Fibroblast of lung (primary cell): ENCODE results near the gene DNAJB13. TPM values are rescaled to one million over a fixed set of nuclear protein-coding genes. Genes with fewer than 3 reads are reported as not detected.

Experiments
- DNase-seq, 2 donors: peaks; one replicate each; pipeline versions ENCODE4 v3.0.0 to v3.0.0-alpha.2; 2010; ENCODE audit warnings: low read depth in 2 of 2
- H2AFZ ChIP-seq: 2 replicates; pipeline ENCODE4 v1.5.1; 2012; ENCODE audit warnings: low read length, control low read depth, inconsistent platforms
- H3K27ac ChIP-seq: 2 replicates; pipeline ENCODE4 v1.5.1; 2011; ENCODE audit warnings: low read length, control low read depth; ENCODE audit not compliant: insufficient read depth
- H3K27me3 ChIP-seq: 2 replicates; pipeline ENCODE4 v1.5.1; 2011; ENCODE audit warnings: mild to moderate bottlenecking, low read length; ENCODE audit not compliant: control insufficient read depth, insufficient read depth
- H3K36me3 ChIP-seq: 2 replicates; pipeline ENCODE4 v1.5.1; 2011; ENCODE audit warnings: low read length; ENCODE audit not compliant: control insufficient read depth, insufficient read depth
- H3K4me1 ChIP-seq: 2 replicates; pipeline ENCODE4 v1.5.1; 2011; ENCODE audit warnings: low read length; ENCODE audit not compliant: control insufficient read depth, insufficient read depth; ENCODE audit errors: extremely low read depth
- H3K4me2 ChIP-seq: 2 replicates; pipeline ENCODE4 v1.5.1; 2011; ENCODE audit warnings: low read length, control low read depth; ENCODE audit not compliant: insufficient read depth; ENCODE audit errors: extremely low read depth
- H3K4me3 ChIP-seq, 4 experiments: fragments of 200-600 bp in 1 of 4; sonication (generic) in 1 of 4; replicated peaks in 1 of 4; 2 replicates each; pipeline ENCODE4 v1.5.1; 2011 to 2016; ENCODE audit warnings: low read length in 4 of 4, low read depth in 3 of 4, mild to moderate bottlenecking in 3 of 4, control low read depth in 2 of 4, inconsistent platforms in 1 of 4, mixed read lengths in 1 of 4; ENCODE audit not compliant: insufficient read depth in 1 of 4; ENCODE audit errors: control extremely low read depth in 1 of 4
- H3K79me2 ChIP-seq: 2 replicates; pipeline ENCODE4 v1.5.1; 2012; ENCODE audit warnings: mild to moderate bottlenecking, low read length, inconsistent platforms; ENCODE audit not compliant: control insufficient read depth, insufficient read depth
- H3K9ac ChIP-seq: 2 replicates; pipeline ENCODE4 v1.5.1; 2011; ENCODE audit warnings: mild to moderate bottlenecking, low read length, control low read depth; ENCODE audit not compliant: insufficient read depth
- H3K9me3 ChIP-seq: 2 replicates; pipeline ENCODE4 v1.5.1; 2012; ENCODE audit warnings: low read depth, low read length; ENCODE audit not compliant: control insufficient read depth, insufficient read depth
- H4K20me1 ChIP-seq: 2 replicates; pipeline ENCODE4 v1.5.1; 2011; ENCODE audit warnings: low read length; ENCODE audit not compliant: control insufficient read depth, insufficient read depth; ENCODE audit errors: extremely low read depth
- CTCF ChIP-seq, 2 donors: IDR thresholded peaks in 1 of 2; conservative IDR thresholded peaks in 1 of 2; 1 replicate in 1 of 2; 2 replicates in 1 of 2; pipeline ENCODE4 v1.5.1; 2011 to 2012; ENCODE audit warnings: low read length in 2 of 2, control low read depth in 1 of 2, inconsistent platforms in 1 of 2, low read depth in 1 of 2, mild to moderate bottlenecking in 1 of 2
- EZH2 ChIP-seq: IDR thresholded peaks from 2 replicates; pipeline ENCODE4 v1.5.1; 2012; ENCODE audit warnings: low read length, control low read depth, mild to moderate bottlenecking; ENCODE audit errors: missing control alignments
- polyA plus RNA-seq, 2 donors: library from polyadenylated mRNA; depleted of rRNA in 1 of 2; stranded (reverse) in 1 of 2; unstranded in 1 of 2; fragments of >200 nt; gene quantifications; 2 replicates each; pipeline ENCODE4 v1.2.1, GENCODE V29; 2011 to 2012; ENCODE audit warnings: missing spikeins in 1 of 2
- total RNA-seq: library from RNA; depleted of rRNA; stranded (reverse); fragments of >200 nt; gene quantifications from 2 replicates; pipeline ENCODE4 v1.2.1, GENCODE V29; 2014

The DNAJB13 gene
- total and polyA plus RNA-seq, 2 donors (not counting 1 experiment from before 2014, with no cell fraction given) = 0.10 to 0.17 TPM

GRCh38 chr11:73946798-73947458 is 3.9 kb upstream of the DNAJB13 start:
- H3K27me3 ChIP-seq = no peaks in the 10 kb centered on the region

GRCh38 chr11:73949246-73949645 is 1.6 kb upstream of the DNAJB13 start:
- TF ChIP-seq CTCF (conservative IDR thresholded peaks at IDR 0.05 in 1 of 2, IDR thresholded peaks at IDR 0.05 in 1 of 2; ENCODE audit: low read depth in 1 of 2, low read length in 2 of 2) = no peak
- TF ChIP-seq EZH2 = no peak
- no peak overlapping the region for H3K4me2 ChIP-seq

More at GRCh38 chr11:73946798-73947458, 3.9 kb upstream of the DNAJB13 start:
- Histone ChIP-seq H3K4me2 (no peak overlapping the region), H4K20me1 (no peaks in the 10 kb centered on the region), H3K9me3 (no peaks in the 10 kb centered on the region), H3K9ac (no peak overlapping the region), H3K4me3 (no peak overlapping the region), H3K27ac (no peak overlapping the region), H3K79me2 (no peaks in the 10 kb centered on the region), H3K36me3 (no peaks in the 10 kb centered on the region), H2AFZ (no peak overlapping the region), H3K4me1 (no peaks in the 10 kb centered on the region)
- TF ChIP-seq CTCF (conservative IDR thresholded peaks at IDR 0.05 in 1 of 2, IDR thresholded peaks at IDR 0.05 in 1 of 2; ENCODE audit: low read depth in 1 of 2, low read length in 2 of 2) (no peak), EZH2 (no peak)
- no peak for DNase-seq

GRCh38 chr11:73949912-73950311 is 914 bp upstream of the DNAJB13 start:
- Histone ChIP-seq H3K27ac (no peak overlapping the region), H3K36me3 (no peaks in the 10 kb centered on the region), H2AFZ (no peak overlapping the region), H3K79me2 (no peaks in the 10 kb centered on the region), H3K9ac (no peak overlapping the region), H3K4me1 (no peaks in the 10 kb centered on the region), H3K9me3 (no peaks in the 10 kb centered on the region), H3K4me3 (no peak overlapping the region), H3K4me2 (no peak overlapping the region), H3K27me3 (no peaks in the 10 kb centered on the region), H4K20me1 (no peaks in the 10 kb centered on the region)
- DNase-seq = no peak
- TF ChIP-seq CTCF (conservative IDR thresholded peaks at IDR 0.05 in 1 of 2, IDR thresholded peaks at IDR 0.05 in 1 of 2; ENCODE audit: low read depth in 1 of 2, low read length in 2 of 2) (no peak), EZH2 (no peak)

More at GRCh38 chr11:73949246-73949645, 1.6 kb upstream of the DNAJB13 start:
- no peak overlapping the region for H3K27ac ChIP-seq
- DNase-seq = no peak
- no peak overlapping the region for H3K4me3 ChIP-seq
- H4K20me1 ChIP-seq = no peaks in the 10 kb centered on the region
- H3K79me2 ChIP-seq = no peaks in the 10 kb centered on the region
- no peaks in the 10 kb centered on the region for H3K27me3 ChIP-seq
- H3K4me1 ChIP-seq = no peaks in the 10 kb centered on the region
- H3K9me3 ChIP-seq = no peaks in the 10 kb centered on the region
- no peak overlapping the region for H3K9ac ChIP-seq
- H2AFZ ChIP-seq = no peak overlapping the region
- no peaks in the 10 kb centered on the region for H3K36me3 ChIP-seq
